Thoracic aorta (tissue), 2 donors: ENCODE data around the gene CRB2. TPM values are rescaled to one million over a fixed set of nuclear protein-coding genes. Genes with fewer than 3 reads are reported as not detected.

Source experiments
- ATAC-seq: fragments of 150-250 bp; one replicate; pipeline ENCODE4 v1.8.0; 2017; ENCODE audit warnings: low read depth; ENCODE audit not compliant: insufficient number of reproducible peaks, low FRiP score
- DNase-seq: peaks from one replicate; pipeline ENCODE4 v3.0.0-alpha.2; 2020; ENCODE audit warnings: low spot score
- H3K27ac ChIP-seq, 2 donors: fragments of 200-600 bp; sonication (generic); 1 replicate in 1 of 2; 2 replicates in 1 of 2; pipeline ENCODE4 v1.5.1; 2016; ENCODE audit warnings: mild to moderate bottlenecking in 2 of 2, moderate library complexity in 2 of 2
- H3K27me3 ChIP-seq: fragments of 200-600 bp; sonication (generic); replicated peaks from 2 replicates; pipeline ENCODE4 v1.6.0; 2016; ENCODE audit warnings: mild to moderate bottlenecking; ENCODE audit not compliant: insufficient read depth
- H3K36me3 ChIP-seq: fragments of 200-600 bp; sonication (generic); one replicate; pipeline ENCODE4 v1.5.1; 2016
- H3K4me1 ChIP-seq, 2 donors: fragments of 200-600 bp; sonication (generic); 1 replicate in 1 of 2; 2 replicates in 1 of 2; pipeline versions ENCODE4 v1.5.1 to v1.6.0; 2016; ENCODE audit warnings: low read depth in 2 of 2, mild to moderate bottlenecking in 1 of 2; ENCODE audit not compliant: control insufficient read depth in 1 of 2
- H3K4me3 ChIP-seq: fragments of 200-600 bp; sonication (generic); 2 replicates; pipeline ENCODE4 v1.5.1; 2016; ENCODE audit warnings: mild to moderate bottlenecking
- H3K9me3 ChIP-seq: fragments of 200-600 bp; sonication (generic); 2 replicates; pipeline ENCODE4 v1.5.1; 2016
- CTCF ChIP-seq: fragments of 200-600 bp; sonication (generic); IDR thresholded peaks from one replicate; pipeline ENCODE4 v1.5.1; 2019; ENCODE audit warnings: antibody characterized with exemption
- total RNA-seq, 2 donors: library from RNA; depleted of rRNA; stranded (reverse); fragments of >200 nt; gene quantifications; one replicate each; pipeline versions ENCODE4 v1.1.0 to v1.2.3, GENCODE V29; 2016

The CRB2 gene
- total RNA-seq, 2 donors from 2014 or later: not detected

GRCh38 chr9:123339666-123340510 is 16.1 kb upstream of the CRB2 start:
- ATAC-seq (no peak), DNase-seq (no peak)
- H3K4me3 ChIP-seq: peak overlapping the region; percentile 70
- peak overlapping the region in 1 of 2 donors; percentile 13 for H3K27ac ChIP-seq
- H3K9me3 ChIP-seq: no peaks in the 10 kb centered on the region
- peaks cover 9 to 21% of the 10 kb centered on the region in 2 donors for H3K4me1 ChIP-seq
- no peaks in the 10 kb centered on the region for H3K36me3 ChIP-seq
- no peak for TF ChIP-seq CTCF
- H3K27me3 ChIP-seq: no peaks in the 10 kb centered on the region

GRCh38 chr9:123341816-123342215 is 14.2 kb upstream of the CRB2 start:
- Histone ChIP-seq H3K27ac (no peak overlapping the region), H3K4me3 (no peak overlapping the region), H3K27me3 (no peaks in the 10 kb centered on the region), H3K9me3 (no peaks in the 10 kb centered on the region), H3K36me3 (no peaks in the 10 kb centered on the region), H3K4me1 (peaks cover 6 to 21% of the 10 kb centered on the region in 2 donors)
- ATAC-seq (no peak), DNase-seq (no peak)
- TF ChIP-seq CTCF: no peak

GRCh38 chr9:123342247-123342646 is 13.8 kb upstream of the CRB2 start:
- ATAC-seq (no peak), DNase-seq (no peak)
- H3K27me3 ChIP-seq: no peaks in the 10 kb centered on the region
- no peak for TF ChIP-seq CTCF
- H3K4me1 ChIP-seq: peaks cover 6 to 21% of the 10 kb centered on the region in 2 donors
- H3K27ac ChIP-seq: no peak overlapping the region
- no peaks in the 10 kb centered on the region for H3K9me3 ChIP-seq
- no peaks in the 10 kb centered on the region for H3K36me3 ChIP-seq
- no peak overlapping the region for H3K4me3 ChIP-seq

GRCh38 chr9:123343443-123344191 is 12.4 kb upstream of the CRB2 start:
- Histone ChIP-seq H3K27ac (no peak overlapping the region), H3K27me3 (no peaks in the 10 kb centered on the region), H3K4me3 (no peak overlapping the region), H3K9me3 (no peaks in the 10 kb centered on the region), H3K4me1 (peaks cover 6 to 19% of the 10 kb centered on the region in 2 donors), H3K36me3 (no peaks in the 10 kb centered on the region)
- no peak for TF ChIP-seq CTCF
- ATAC-seq: no peak
- DNase-seq: no peak
